ENCODE measurements around the gene LARGE1.
"Not testable (repeated sequence)": the region's sequence is repeated elsewhere in the genome, so short reads cannot be mapped to it uniquely, and the experiment has no call there.

LARGE1 gene

GRCh38 chr22:33464698-33465097, 455.6 kb downstream of the LARGE1 start:
- DNase-seq: no peak

DNA sequence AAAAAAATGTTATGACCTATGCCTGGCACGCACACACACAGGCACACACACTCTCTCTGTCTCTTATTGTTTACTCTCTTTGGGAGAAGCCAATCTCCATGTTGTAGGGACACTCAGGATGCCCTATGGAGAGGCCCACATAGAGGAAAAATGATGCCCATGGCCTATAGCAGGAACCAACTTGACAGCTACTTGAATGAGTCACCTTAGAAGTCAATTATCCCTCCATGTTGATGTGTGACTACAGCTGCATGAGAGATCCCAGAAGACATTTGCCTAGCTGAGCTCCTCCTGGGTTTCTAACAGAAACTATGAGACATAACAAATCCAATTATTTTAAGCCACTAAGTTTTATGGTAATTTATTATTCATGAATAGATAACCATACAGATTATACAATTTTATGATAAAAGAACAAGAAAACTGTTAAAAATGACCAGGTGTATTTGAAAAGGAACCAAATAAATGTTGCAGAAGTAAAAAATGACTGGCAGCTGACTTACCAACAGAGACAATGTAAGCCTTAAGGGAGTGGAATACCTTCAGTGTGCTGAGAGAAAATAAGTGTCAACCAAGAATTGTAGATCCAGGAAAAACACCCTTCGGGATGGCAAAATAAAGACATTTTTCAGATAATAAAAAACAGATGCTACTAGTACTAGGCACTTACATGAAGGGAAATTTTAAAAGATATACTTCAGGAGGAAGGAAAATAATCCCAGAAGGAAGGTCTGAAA, 458.4 kb downstream of the LARGE1 start:
- DNase-seq: no peak

DNA sequence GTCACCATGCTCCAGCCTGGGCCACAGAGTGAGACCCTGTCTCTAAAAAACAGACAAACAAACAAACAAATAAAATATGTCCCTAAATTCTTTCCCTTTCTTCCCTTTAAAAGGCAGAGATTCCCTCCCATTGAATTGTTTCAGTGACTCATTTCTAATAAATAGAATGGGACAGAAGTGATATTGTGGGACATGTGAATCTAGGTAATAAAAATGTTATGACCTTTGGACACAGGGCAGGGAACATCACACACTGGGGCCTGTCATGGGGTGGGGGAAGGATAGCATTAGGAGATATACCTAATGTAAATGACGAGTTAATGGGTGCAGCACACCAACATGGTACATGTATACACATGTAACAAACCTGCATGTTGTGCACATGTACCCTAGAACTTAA, 459.0 kb downstream of the LARGE1 start:
- DNase-seq: not testable (repeated sequence)

- no peak for DNase-seq
Measured at GRCh38 chr22:33459137-33459536, 461.1 kb downstream of the LARGE1 start.

GRCh38 chr22:33456511-33456910, 463.8 kb downstream of the LARGE1 start:
- DNase-seq: no peak

DNA sequence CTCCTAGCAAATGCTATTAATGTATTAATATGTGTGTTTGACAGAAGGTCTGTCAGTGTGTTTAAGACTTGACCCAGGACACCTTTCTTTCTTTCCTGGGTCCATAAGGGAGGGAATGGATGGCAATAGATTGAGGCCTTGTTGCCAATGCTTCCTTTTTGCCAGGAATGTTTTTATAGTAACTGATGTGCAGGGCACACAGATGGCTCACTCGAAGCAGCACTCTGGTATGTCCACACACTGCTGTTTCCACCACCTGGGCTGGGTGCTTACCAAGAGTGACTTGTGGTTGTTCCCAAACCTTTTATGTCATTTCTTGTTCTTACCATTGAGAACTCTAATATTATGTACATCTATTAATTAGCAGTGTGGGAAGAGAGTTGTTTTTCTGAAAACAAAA, 465.2 kb downstream of the LARGE1 start:
- no peak for DNase-seq

DNA sequence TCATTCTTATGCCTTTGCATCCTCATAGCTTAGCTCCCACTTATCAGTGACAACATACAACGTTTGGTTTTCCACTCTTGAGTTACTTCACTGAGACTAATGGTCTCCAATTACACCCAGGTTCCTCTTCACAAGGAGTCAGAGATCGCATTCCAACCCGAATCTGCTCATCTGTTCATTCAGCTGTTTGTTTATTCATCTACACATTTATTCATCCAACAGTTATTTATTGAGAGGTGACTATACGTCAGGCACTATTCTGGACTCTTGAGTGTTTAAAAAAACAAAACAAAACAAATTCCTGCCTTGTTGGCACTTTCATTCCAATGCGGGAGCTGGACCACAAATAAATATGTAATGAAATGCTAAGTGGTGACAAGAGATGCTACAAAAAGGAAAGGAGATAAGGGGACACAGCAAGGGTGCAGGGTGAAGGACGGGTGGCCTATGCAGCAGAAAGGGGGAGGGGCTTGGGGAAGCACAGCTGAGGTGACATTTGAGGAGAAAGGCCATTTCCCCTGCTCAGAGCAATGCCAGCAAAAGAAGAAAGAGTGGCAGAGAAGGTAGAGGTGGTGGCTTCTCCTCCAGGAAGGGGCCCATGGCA, 468.3 kb downstream of the LARGE1 start:
- DNase-seq: no peak

DNA sequence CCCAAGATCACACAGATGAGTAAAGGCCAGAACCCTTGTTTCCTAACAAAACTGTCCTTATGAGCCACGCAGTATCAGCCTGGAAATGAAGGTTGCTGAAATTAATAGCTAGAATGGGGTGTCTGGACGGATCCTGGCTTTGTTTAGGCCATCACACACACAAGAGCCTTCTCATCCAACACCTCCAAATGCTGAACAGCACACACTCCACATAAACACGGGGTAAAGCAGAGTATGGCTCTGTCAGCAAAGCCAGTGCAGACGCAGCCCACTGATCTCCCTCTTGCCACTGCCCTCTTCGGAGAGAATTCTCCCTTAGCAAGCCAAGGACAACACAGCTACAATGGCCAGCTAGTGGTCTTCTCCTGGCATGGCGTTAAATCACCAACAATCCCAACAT, 469.5 kb downstream of the LARGE1 start:
- DNase-seq: no peak

DNA sequence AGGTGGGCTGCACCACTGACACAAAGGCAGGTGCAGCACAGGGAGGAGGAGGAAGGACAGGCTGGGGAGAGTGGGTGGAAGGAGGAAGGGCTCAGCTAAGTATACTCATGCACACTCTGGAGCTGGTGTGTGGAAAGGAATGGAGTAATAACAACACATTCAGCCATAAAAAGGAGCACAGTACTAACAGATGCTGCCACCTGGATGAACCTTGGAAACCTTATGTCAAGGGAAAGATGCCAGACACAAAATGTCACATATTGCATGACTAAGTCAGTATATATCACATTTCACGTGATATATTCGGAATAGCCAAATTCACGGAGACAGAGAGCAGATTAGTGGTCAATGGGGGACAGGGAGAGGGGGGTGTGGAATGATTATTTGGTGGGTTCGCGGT, 472.5 kb downstream of the LARGE1 start:
- DNase-seq: no peak

GRCh38 chr22:33443683-33444082, 476.6 kb downstream of the LARGE1 start:
- DNase-seq: no peak

DNA sequence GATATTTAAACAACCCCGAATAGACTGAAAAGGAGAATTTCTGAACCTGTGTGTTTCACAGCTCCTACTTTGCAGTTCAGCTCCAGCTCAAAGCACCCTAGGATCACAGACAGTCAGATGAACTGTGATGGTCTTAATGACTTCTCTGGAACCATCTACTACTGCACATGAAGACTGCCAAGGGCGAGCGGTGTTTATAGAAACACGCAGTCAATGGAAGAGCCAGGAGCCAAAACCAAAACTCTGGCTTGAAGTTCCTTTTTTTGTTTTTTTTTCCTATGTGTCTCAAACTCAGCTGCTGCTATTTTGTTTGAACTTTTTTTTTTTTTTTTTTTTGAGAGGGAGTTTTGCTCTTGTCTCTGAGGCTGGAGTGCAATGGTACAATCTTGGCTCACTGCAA, 479.5 kb downstream of the LARGE1 start:
- DNase-seq: no peak

GRCh38 chr22:33438273-33438672, 482.0 kb downstream of the LARGE1 start:
- no peak for DNase-seq

DNA sequence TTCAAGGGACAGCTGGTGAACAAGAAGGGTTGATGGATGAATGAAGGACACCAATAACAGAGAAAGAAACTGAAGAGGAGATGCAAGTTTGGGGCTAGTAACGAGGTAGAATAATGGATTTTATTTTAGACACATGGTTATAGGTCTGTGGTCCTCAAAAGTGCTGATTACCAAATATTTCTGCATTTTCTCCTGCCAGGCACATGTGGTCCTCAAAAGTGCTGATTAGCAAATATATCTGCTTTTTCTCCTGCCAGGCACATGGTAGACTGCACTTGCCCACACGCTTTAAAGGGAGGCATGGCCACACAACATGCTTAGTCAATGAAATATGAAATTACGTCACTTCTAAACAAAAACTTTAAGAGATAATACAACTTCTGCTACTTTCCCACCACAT, 489.0 kb downstream of the LARGE1 start:
- no peak for DNase-seq

GRCh38 chr22:33429281-33429680, 491.0 kb downstream of the LARGE1 start:
- DNase-seq: no peak

DNA sequence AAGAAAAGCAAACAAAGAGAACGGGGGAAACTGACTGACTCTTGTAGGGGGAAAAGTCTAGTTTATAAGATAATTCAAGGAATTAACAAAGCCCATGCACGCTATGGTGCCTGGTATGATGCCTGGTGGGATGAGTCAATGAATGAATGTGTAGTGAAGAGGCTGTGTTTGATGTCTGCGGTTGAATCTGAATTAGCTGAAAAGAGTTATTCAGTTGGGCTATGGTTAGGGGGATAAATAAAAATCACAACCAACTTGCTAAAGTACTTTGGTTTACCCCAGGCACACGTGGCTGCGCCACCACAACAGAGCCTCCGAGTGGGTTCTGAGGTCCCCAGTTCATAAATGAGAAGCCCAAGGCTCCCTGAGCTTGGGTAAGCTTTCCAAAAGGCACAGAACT, 492.8 kb downstream of the LARGE1 start:
- no peak for DNase-seq

DNA sequence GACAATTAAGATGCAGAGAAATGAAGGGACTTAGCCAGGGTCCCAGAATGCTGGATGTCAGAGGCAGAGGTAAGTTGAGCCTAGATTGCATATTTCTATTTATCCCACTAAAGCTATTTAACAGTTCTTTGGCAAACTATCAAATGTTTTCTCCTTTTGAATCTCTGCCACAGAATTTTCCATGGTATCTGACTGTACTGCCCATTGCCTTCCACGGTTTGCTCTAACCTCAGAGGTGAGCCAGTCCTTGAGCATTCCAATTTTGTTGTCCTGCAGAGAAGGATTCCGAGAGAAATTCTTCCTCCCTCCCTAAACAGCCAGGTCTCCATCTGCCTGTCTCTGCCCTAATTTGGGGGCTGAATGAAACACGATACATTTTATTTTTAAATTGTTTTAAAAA, 493.8 kb downstream of the LARGE1 start:
- DNase-seq: no peak

GRCh38 chr22:33421859-33422258, 498.4 kb downstream of the LARGE1 start:
- DNase-seq: no peak

DNA sequence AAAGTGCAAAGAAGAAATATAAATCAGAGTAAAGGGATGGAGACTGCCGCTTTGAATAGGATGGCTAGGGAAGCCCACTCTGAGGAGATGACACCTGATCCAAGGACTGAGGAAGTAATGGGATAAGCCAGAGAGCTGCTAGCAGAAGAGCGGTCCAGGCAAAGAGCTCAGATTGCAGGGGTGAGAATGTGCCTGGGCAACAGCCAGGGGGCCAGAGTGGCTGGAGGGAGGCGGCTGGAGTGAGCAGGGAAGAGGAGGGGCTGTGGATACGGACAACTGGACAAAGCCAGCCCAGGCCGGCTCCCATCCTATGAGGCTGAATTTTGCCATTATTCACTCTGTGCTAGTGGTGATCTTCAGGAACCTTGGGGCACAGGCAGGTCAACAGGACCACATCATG, 501.8 kb downstream of the LARGE1 start:
- no peak for DNase-seq

GRCh38 chr22:33415401-33415800, 504.9 kb downstream of the LARGE1 start:
- no peak for DNase-seq

GRCh38 chr22:33409079-33409478, 511.2 kb downstream of the LARGE1 start:
- DNase-seq: no peak

DNA sequence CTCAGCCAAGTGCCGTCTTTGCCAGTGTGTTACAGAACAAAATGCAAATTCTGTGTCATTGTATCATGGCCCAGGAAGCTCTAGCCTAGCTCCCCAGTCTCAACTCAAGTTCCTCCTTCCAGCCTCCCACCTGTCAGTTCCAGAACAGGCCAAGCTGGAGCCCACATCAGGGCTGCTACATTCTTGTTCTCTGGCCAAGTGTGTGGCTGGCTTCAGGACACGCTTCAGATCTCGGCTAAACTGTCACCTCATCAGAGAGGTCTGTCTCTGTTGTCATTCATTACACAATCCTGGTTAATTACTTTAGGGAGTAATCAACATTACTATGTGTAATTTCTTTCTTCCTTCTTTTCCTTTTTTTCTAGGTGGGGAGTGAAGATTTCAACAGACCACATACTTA, 515.1 kb downstream of the LARGE1 start:
- DNase-seq: no peak

GRCh38 chr22:33404723-33405122, 515.6 kb downstream of the LARGE1 start:
- DNase-seq: no peak

GRCh38 chr22:33402325-33402724, 518.0 kb downstream of the LARGE1 start:
- DNase-seq: no peak

GRCh38 chr22:33401291-33401690, 519.0 kb downstream of the LARGE1 start:
- no peak for DNase-seq

- DNase-seq: no peak
Measured at GRCh38 chr22:33400891-33401290, 519.4 kb downstream of the LARGE1 start.
